T-helper 22 cell (primary cell): ENCODE measurements around the gene PUS7.
"Not testable (repeated sequence)": the region's sequence is repeated elsewhere in the genome, so short reads cannot be mapped to it uniquely, and the experiment has no call there.

Experiments used
- DNase-seq: peaks from one replicate; pipeline ENCODE4 v3.0.0-alpha.2; 2020; ENCODE audit warnings: low read depth

PUS7 gene, protein sequence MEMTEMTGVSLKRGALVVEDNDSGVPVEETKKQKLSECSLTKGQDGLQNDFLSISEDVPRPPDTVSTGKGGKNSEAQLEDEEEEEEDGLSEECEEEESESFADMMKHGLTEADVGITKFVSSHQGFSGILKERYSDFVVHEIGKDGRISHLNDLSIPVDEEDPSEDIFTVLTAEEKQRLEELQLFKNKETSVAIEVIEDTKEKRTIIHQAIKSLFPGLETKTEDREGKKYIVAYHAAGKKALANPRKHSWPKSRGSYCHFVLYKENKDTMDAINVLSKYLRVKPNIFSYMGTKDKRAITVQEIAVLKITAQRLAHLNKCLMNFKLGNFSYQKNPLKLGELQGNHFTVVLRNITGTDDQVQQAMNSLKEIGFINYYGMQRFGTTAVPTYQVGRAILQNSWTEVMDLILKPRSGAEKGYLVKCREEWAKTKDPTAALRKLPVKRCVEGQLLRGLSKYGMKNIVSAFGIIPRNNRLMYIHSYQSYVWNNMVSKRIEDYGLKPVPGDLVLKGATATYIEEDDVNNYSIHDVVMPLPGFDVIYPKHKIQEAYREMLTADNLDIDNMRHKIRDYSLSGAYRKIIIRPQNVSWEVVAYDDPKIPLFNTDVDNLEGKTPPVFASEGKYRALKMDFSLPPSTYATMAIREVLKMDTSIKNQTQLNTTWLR

DNA sequence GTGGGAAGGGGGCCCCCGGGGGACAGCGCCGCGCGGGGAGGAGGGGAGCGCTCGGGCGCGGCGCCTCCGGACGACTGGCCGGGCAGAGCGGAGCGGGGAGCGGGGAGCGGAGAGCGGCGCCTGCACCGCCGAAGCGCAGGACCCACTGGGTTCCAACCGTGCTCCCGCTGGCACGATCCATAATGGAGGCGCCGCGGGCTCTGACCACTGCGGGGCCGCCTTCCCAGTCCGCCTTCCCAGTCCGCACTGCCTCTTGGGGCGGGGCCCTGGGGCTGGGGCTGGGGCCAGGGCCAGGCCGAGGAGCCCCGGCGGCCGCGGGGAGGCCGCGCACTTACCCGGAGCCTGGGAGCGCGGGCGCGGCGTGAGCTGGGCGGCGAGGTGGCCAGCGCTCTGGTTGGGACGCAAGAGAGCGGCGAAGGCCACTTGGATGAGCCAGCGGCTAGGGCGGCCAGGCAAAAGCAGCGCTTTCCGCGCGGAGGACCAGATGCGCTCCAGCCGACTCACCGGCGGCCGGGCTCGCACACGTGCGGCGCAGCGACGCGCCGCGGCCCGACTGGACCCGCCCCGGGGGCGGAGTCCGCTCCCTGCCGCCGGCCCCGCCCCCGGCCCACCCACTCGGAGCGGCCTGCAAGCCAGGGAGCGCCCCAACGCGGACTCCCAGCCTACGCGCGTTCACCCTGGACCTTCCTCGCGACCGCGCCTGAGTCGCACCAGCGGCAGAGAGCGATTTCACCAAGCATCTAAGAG lies at the start of gene PUS7:
PUS7 (minus strand) TSS at position 555 of the 747 bp plus-strand sequence. CDS start 13,759 bp downstream, outside the sequence.
- DNase-seq = peak; percentile 65

DNA sequence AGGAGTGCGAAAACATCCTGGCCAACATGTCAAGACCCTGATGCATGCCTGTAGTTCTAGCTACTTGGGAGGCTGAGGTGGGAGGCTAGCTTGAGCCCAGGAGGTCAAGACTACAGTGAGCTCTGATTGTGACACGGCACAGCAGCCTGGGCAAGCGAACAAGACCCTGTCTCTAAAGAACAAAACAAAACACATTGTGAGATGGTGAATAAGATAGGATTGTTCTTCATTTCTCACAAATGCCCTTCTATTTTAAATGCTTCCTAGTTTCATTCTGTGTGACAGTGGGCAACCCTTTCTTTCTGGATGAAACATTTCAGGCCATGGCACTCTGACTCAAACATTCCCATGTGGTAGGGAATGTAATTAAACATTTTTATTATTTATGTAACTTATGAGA lies 45.8 kb upstream of the PUS7 start:
- DNase-seq = no peak

DNA sequence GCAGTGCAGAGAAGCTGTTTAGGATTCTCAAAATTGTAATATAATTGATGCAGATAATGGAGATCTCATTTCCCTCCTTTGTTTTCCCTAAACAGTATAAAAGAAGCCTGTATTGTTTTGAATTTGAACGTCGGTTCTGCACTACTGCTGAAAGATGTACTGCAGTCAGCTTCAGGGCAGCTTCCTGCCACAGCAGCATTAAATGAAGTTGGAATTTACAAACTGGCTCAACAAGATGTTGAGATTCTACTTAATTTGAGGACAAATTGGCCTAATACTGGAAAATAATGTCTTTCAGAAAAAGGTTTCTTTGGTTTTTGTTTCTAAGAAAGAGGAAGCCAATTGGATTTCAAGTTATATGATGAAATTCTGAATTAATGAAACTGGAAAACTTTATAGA lies 45.0 kb upstream of the PUS7 start:
- no peak for DNase-seq

DNA sequence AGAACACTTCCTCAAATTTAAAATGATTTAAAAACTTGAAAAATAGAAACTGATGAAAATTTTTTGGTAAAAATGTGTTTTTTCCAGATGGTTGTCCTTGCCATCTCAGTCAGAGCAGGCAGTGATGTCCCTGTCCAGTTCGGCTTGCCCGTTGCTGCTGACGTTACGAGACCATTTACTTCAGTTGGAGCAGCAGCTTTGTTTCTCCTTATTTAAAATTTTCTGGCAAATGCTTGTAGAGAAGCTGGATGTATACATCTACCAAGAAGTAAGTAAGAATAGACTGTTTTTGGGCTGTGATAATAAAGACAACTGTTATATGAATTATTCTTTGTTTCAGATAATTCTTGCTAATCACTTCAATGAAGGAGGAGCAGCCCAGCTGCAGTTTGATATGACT lies 43.1 kb upstream of the PUS7 start:
- no peak for DNase-seq

DNA sequence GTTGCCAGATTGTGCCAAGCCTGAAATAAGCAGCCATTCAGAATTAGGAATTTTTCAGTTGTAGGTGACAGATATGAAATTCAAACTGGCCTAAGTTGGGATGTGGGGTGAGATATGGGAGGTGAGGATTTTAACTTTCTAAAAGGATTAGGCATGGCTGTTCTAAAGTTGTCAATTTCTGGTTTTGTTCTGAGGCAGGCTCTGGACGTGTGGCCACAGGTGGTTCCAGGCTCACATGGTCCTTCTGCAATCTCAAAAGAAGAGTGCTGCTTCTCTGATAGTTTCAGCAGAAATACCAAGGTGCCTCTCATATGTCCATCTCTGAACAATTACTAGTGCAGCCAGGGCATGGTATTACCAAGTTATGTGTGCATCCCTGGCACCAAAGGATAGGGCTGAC lies 37.9 kb upstream of the PUS7 start:
- DNase-seq = no peak

DNA sequence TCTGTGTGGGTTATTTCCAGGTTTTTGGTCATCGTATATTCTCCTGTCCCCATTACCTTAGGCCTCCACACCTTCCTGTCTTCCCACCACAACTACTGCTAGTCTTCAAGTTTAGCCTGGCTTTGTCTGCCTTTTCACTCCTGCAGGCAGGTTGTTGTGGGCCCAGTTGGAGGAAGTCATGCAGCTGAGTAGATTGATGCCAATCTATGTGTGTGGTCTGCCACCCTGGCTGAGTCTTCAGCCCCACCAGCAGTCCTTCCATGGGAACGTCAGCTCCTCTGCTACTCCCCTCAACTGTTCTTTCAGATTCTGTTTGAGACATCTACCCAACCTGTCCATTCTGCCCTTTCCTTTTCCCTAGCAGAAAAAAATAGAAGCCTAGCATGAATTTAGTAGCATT lies 16.3 kb upstream of the PUS7 start:
- no peak for DNase-seq

DNA sequence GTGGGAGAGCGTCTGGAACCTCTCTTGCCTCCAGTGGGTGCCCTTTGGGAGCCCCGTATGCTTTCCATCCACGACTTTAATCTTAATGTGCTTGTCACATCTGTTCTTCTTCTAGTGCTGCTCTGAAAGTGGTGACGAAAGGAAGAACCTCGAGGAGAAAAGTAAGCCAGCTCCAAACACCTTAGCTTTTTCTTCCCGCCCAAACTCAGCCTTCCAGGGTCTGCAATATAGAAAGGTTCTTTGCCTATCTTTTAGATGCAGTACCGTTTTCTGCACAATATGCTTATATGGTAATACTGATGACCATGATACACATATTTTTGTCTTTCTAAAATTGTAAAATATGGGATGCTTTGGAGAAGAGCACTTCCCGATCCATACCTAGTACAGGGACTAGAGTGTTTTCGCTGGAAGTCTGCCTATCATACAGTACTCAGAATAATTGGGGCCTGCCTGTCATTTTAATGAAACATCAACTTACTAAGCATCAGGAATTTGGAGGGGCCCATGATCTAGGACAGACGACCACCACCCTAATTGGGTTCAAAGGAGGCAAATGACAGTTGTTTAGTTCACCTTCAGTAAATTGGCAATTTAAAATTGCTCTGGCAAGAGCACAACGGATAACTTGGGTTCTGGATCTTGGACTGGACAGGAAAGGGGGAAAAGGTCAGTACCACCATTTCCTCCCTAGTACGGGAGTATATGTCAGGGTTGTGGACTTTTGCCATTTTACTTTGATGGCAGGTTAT lies 10.8 kb upstream of the PUS7 start:
- DNase-seq = no peak

DNA sequence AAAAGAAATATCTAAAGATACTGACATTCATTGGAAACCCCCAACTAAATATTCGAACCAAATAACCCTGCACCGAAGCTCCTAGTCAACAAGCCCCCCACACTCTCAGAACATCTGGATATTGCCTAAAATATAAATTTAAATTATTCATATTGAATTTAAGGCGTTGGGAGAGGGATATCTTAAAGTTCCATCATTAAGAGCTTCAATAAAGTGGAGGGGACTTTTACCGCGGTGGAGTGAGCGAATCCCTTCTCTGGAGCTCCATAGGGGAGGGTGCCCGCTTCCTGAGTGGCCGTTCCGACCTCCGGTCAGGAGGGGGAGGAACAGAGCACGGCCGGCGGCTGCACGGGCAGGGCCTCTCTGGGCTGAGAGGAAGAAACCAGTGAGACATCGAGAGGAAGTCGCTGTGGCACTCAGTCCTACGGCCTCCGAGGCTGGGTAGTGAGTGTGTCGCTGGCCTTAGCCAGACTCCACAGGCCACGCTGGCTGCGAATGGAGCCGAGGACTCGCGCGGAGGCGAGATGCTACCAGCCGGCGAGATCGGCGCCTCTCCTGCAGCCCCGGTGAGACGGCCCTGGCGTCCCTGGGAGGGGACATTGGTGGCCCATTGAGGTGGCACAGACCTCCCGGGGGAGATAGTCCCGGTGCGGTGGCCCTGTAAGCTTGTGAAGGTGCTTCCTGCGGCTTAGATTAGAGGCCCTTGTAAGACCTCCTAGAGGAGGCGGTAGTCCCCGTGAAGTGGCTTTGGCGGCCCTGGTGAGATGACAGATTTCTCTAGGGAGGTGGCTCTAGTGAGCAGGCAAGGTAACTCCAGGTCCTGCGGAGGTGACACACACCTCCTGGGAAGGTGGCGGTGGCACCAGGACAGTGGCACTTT lies 10.0 kb upstream of the PUS7 start, which contains the start of gene RINT1:
RINT1 (plus strand) TSS at position 410 of the 880 bp plus-strand sequence; CDS start at position 525, 115 bp downstream.
- peak; percentile 73 for DNase-seq

DNA sequence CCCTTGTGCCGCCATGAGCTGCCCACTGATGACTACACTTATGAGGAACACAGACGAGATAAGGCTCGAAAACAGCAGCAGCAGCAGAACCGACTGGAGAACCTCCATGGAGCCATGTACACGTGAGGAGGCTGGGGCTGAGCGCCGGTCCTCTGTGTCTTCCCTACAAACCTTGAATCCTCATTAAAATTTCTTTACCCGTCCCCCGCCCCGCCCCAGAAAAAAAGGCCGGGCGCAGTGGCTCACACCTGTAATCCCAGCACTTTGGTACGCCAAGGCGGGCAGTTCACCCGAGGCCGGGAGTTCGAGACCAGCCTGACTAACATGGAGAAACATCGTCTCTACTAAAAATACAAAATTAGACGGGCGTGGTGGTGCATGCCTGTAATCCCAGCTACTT lies 8.5 kb upstream of the PUS7 start:
- DNase-seq = no peak

DNA sequence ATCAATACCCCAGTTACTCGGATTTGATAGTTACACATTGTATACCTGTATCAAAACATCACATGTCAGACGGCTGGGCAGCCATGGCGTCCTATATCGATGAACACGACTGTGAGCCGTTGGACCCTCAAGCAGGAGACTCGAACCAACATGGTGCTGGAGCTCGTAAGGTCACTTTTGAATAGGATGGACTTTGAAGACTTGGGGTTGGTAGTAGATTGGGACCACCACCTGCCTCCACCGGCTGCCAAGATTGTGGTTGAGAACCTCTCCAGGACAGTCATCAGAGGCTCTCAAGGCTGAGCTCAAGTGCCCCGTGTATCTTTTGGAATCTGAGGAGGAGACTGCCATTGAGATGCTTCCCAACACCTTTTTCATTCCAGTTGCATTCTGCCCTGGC lies 8.1 kb upstream of the PUS7 start:
- DNase-seq = no peak

DNA sequence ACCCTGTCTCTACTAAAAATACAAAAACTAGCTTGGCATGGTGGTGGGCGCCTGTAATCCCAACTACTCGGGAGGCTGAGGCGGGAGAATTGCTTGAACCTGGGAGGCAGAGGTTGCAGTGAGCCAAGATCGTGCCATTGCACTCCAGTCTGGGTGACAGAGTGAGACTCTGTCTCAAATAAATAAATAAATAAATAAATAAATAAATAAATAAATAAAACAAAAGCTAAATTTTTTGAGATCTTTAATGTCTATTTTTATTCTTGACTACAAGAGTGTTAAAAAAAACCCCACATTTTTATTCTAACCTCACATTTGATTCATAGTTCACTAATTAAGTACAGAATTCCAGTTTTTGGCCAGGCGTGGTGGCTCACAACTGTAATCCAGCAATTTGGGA lies 5.7 kb upstream of the PUS7 start:
- DNase-seq = not testable (repeated sequence)

DNA sequence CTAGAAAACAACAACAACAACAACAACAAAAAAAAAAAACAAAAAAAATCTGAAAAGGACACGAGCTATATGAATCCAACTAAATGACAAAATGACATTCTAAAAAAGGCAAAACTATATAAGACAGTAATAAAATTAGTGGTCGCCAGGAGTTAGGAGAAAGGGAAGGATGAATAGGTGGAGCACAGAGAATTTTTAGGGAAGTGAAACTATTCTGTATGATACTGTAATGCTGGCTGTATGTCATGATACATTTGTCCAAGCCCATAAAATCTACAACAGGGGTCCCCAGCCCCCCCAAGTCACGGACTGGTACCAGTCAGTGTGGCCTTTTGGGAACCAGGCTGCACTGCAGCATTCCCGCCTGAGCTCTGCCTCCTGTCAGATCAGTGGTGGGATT lies 2.8 kb upstream of the PUS7 start:
- no peak for DNase-seq

DNA sequence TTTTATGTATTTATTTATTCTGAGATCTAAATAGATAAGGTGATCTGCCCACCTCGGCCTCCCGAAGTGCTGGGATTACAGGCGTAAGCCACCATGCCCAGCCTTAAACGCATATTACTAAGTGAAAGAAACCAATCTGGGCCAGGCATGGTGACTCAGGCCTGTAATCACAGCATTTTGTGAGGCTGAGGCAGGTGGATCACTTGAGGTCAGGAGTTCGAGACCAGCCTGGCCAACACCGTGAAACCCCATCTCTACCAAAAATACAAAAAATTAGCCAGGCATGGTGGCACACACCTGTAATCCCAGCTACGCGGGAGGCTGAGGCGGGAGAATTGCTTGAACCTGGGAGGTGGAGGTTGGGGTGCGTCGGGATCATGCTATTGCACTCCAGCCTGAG lies 2.4 kb upstream of the PUS7 start:
- DNase-seq = not testable (repeated sequence)

DNA sequence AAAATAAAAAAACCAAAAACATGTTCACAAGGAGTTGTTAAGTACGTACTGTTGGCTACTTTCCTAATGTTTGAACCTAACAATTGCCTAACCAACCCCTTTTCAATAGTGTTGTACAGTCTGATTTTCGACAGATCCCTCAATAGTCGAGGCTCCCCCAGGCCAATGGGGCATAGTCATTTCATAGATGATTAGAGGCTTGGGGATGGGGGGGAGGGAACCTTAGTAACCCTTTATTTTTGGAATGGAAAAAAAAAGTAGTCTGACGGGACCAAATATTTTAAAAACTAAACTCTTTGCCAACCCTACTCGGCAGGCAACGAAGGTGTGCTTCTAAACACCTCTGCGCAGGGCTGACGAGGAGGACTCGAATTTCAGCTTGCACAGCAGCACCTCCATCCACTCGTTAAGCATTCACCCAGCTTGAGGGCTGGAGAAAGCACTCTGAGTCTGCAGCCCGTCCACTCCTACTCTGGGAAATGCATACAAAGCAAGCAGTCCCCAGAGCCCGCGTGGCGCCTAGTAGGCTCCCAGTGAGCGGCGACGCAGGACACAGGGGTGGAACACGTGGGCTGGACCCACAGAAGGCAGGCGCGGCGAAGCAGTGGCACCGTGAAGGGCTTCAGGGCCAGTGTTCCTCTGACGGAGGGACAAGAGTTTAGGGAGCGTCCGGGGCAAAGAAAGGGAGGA lies 899 bp downstream of the PUS7 start:
- no peak for DNase-seq

DNA sequence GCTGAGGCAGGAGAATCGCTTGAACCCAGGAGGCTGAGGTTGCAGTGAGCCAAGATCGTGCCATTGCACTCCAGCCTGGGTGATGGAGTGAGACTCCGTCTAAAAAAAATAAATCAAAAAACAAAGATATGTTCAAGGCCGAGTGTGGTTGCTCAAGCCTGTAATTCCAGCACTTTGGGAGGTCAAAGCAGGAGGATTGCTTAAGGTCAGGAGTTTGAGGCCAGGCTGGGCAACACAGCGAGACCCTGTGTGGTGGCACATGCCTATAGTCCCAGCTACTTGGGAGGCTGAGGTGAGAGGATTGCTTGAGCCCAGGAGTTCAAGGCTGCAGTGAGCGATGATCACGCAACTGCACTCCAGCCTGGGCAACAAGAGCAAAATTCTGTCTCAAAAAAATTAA lies 1.5 kb downstream of the PUS7 start:
- not testable (repeated sequence) for DNase-seq

DNA sequence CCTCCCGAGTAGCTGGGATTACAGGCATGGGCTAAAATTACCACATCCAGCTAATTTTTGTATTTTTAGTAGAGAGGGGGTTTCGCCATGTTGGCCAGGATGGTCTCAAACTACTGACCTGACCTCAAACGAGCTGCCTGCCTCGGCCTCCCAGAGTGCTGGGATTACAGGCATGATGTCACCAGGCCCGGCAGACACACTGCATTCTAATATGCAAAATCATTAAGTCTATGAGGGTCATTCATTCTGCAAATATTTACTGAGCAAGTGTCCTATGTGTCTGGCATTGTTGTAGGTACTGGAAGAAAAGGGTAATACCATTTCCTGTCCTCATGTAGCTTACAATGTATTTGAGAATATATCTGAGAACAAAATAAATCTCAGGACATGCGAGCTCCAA lies 2.7 kb downstream of the PUS7 start:
- no peak for DNase-seq

DNA sequence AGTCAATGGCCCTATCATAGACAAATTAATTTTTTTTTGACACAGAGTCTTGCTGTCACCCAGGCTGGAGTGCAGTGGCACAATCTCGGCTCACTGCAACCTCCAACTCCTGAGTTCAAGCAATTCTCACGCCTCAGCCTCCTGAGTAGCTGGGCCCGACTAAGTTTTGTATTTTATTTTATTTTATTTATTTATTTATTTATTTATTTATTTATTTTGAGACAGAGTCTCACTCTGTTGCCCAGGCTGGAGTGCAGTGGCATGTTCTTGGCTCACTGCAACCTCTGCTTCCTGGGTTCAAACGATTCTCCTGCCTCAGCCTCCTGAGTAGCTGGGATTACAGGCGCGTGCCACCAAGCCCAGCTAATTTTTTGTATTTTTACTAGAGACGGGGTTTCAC lies 6.5 kb downstream of the PUS7 start:
- not testable (repeated sequence) for DNase-seq

DNA sequence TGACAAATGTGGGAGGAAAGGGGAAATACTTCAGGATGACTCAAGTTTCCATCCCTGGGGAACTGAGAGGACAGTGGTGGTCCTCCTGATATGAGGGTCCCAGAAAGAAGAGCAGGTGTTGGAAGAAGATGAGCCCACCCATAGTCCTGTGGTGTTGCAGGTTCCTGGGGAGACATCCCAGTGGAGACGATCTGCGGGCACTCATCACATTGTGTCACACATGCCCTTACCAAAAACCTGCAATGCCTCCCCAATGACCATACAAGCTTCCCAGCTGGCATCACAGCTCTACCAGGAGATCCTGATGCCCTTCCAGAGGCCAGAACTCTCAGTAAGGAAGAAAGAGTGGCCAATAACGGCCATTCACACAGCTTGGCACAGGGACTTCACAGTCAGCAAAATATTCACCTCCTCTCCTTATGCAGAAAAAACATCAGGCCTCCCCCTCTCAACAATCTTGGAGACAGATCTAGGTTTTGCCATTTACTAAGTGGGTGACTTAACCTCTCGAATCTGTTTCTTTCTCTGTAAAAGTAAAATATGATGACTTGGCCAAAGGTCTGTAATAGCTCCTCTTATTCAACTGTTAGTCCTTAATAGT lies 9.0 kb downstream of the PUS7 start:
- DNase-seq = no peak

DNA sequence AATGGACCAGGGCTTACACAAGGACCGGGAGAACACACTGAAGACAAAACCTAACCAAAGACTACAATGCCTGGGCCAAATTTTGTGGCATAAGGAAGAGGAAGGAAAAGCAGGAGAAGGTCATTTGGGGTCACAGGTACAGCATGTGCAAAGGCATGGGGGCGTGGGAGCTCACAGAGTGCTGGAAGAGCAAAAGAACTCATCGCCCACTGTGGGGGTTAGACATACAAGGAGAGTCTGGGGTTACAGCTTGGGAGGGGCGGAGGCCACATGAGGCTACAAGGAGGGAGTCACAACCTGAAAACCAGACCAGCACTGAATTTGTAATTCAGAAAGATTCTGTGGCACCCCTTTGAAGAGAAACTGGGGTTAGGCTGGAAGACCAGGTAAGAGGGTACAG lies 9.7 kb downstream of the PUS7 start:
- no peak for DNase-seq

DNA sequence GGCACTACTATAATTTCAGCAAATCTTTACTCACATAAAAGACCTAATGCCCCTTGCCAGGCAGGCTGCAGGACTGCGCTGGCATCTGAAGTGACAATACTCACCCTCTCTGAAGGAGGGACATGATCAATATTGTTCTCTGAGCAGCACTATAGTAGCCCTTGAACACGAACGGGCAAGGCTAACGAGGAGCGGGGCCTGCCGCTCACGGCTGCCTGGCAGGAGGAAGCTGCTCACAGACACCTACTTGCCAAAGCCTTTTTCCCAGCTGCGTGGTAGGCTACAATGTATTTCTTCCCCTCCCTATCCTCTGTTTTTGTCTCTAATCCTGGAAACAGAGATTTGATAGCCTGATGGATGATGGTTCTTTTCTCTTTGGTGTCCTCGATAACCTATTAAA lies 19.9 kb downstream of the PUS7 start:
- DNase-seq = no peak
